Left ventricle myocardium superior (tissue), 1 donor: Measurements from ENCODE around the gene CLIP2. TPM values are rescaled to one million over a fixed set of nuclear protein-coding genes. Genes with fewer than 3 reads are reported as not detected.
"Not testable (repeated sequence)": the region's sequence is repeated elsewhere in the genome, so short reads cannot be mapped to it uniquely, and the experiment has no call there.

Source experiments
- ATAC-seq: fragments of 200-7000 bp; cut with Tn5 transposase; one replicate; pipeline ENCODE4 v1.9.1; 2020; ENCODE audit warnings: mild to moderate bottlenecking, moderate library complexity
- DNase-seq: peaks from one replicate; pipeline ENCODE4 v3.0.0-alpha.2; 2020
- intact Hi-C: fragments of 100-400 bp; cut with micrococcal nuclease; formaldehyde crosslinking; loops from one replicate; pipeline ENCODE4 v1.11.0; 2022
- total RNA-seq: library from RNA; stranded (reverse); fragmentation: NEBNext Ultra II Directional; extraction: Animal tissue kit (Norgen Biotek cat#: 25700); gene quantifications from one replicate; pipeline ENCODE4 v1.2.1, GENCODE V29; 2021
- donor health status: DM: no; HTN: yes; CAD: no; lungs with severe emphysema.

CLIP2 gene
- total RNA-seq, 1 donor from 2014 or later: 6.9 TPM

DNA sequence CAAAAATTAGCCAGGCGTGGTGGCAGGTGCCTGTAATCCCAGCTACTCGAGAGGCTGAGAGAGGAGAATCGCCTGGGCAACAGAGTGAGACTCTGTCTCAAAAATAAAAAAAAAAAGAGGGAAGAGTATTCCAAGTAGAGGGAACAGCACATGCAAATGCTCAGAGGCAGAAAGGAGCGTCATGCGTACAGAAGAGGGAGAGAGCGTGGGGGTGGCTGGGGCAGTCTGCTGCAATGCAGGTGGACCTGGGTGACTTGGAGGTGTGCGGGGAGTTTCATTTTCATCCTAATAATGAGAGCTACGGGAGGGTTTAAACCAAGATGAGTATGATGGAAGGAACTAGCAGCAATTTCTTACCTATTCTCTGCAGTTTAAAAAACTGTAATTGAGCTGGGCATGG lies 28.8 kb downstream of the CLIP2 start:
- DNase-seq (no peak), ATAC-seq (no peak)
- intact Hi-C loops: no loop called here

- ATAC-seq (no peak), DNase-seq (no peak)
- intact Hi-C loops: no loop called here
These were observed 31.5 kb downstream of the CLIP2 start for GRCh38 chr7:74320645-74321221.

GRCh38 chr7:74322892-74323291 lies 33.7 kb downstream of the CLIP2 start:
- intact Hi-C loops, ATAC-seq, DNase-seq: not testable (repeated sequence)

- ATAC-seq: peak; percentile 55
- peak; percentile 37 for DNase-seq
- intact Hi-C loops: no loop called here
These were observed 35.5 kb downstream of the CLIP2 start for GRCh38 chr7:74324531-74325209.

DNA sequence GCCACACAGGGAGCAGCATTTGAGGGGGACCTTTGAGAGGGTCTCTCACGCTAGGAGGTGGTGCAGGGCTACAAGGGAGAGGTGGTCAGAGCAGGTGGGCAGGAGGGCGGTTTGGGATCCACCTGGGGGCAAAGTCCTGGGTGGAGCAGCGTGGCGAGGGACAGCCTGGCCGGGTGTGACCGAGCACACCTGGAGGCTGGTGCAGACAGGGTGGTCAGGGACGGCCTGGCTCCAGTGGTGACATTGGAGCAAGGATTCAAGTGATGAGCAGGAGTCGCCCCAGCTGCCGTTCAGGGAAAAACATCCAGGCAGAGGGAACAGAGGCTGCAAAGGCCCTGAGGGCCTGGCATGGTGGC lies 36.0 kb downstream of the CLIP2 start:
- DNase-seq (no peak), ATAC-seq (no peak)
- intact Hi-C loops: no loop called here

- ATAC-seq (no peak), DNase-seq (no peak)
- intact Hi-C loops: no loop called here
These were observed 40.0 kb downstream of the CLIP2 start for GRCh38 chr7:74329225-74329624.

DNA sequence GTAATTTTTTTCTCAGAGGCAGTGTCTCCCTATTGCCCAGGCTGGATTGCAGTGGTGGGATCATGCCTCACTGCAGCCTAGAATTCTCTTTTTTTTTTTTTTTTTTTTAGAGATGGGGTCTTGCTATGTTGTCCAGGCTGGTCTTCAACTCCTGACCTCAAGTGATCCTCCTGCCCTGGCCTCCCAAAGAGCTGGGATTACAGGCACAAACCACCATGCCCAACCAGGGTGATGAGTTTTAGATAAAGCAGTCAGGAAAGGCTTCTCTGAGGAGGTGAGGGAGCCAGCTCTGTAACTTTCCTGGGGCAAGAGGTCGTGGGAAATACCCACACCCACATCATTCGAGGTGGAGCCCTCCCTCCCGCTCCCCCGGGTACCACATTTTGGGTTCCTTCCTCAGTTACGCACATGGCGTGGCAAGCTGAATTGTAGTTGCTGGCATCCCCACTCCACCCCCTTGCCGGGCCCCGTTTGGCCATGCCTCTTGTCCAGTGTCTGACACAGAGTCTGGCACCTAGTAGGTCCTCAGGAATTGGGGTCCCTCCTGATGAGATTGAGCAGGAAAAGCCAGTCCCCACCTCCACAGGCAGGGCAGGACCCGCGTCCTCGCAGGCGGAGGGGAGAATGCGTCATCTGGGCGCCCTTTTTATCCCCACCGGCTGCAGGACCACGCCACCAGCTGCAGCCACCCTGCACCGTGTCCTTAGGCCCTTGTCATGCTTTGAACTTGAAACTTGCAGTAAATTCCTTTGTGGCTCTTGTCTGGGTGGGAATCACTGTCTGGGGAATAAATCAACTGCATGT lies 43.4 kb downstream of the CLIP2 start:
- intact Hi-C loops: no loop called here
- ATAC-seq: no peak
- DNase-seq: no peak

- DNase-seq: no peak
- intact Hi-C loops: no loop called here
- ATAC-seq: no peak
These were observed 44.8 kb downstream of the CLIP2 start for GRCh38 chr7:74334030-74334429.

DNA sequence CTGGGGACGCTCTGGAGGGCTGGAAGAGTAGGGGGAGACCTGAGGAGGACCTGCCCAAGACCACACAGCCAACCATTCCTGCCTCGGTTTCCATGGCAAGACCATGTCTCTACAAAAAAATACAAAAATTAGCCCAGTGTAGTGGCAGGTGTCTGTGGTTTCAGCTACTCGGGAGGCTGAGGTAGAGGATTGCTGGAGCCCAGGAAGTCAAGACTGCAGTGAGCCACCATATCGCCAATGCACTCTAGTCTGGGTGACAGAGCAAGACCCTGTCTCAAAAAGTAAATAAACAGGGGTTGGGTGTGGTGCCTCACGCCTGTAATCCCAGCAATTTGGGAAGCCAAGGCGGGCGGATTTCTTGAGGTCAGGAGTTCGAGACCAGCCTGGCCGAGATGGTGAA lies 48.7 kb downstream of the CLIP2 start:
- no peak for ATAC-seq
- intact Hi-C loops: no loop called here
- DNase-seq: no peak

- intact Hi-C loops: no loop called here
- DNase-seq (no peak), ATAC-seq (no peak)
These were observed 49.3 kb downstream of the CLIP2 start for GRCh38 chr7:74338366-74339108.

- ATAC-seq, intact Hi-C loops: not testable (repeated sequence)
These were observed 50.4 kb downstream of the CLIP2 start for GRCh38 chr7:74339648-74340047.

GRCh38 chr7:74343281-74344131 lies 54.3 kb downstream of the CLIP2 start:
- intact Hi-C loops: no loop called here
- DNase-seq (no peak), ATAC-seq (no peak)

More at GRCh38 chr7:74339648-74340047, 50.4 kb downstream of the CLIP2 start:
- DNase-seq: not testable (repeated sequence)

- no peak for DNase-seq
- intact Hi-C loops: no loop called here
- no peak for ATAC-seq
These were observed 54.9 kb downstream of the CLIP2 start for GRCh38 chr7:74344132-74344496.

DNA sequence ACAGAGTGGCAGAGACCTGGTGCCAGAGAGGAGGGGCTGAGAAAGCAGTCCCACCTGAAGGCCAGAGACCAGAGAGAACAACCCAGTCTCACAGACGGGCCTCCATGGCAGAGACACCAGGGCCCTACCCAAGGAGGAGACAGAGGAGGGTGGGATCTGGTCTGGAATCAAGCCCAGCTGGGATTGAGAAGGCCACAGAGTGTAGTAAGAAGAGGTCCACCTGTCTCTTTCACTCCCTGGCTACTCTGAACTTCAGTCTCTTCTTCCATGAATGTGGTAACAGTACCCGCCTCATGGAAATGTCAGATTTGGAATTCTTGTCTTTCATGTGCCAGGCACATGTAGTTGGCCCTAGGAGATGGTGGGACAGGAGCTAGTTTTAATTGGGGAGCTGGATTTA lies 55.6 kb downstream of the CLIP2 start:
- ATAC-seq: no peak
- DNase-seq: no peak
- intact Hi-C loops: no loop called here

DNA sequence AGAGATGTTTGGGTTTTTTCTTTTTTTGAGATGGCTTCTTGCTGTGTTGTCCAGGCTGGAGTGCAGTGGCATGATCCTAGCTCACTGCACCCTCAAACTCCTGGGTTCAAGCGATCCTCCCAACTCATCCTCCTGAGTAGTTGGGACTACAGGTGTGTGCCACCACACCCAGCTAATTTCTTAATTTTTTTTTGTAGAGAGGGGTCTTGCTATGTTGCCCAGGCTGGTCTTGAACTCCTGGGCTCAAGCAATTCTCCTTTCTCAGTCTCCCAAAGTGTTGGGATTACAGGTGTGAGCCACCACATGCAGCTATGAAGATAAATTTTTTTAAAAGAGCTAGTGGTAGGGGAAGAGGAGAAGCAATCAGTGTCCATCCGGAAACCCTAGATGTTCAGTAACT lies 56.8 kb downstream of the CLIP2 start:
- intact Hi-C loops: no loop called here
- DNase-seq: no peak
- no peak for ATAC-seq

DNA sequence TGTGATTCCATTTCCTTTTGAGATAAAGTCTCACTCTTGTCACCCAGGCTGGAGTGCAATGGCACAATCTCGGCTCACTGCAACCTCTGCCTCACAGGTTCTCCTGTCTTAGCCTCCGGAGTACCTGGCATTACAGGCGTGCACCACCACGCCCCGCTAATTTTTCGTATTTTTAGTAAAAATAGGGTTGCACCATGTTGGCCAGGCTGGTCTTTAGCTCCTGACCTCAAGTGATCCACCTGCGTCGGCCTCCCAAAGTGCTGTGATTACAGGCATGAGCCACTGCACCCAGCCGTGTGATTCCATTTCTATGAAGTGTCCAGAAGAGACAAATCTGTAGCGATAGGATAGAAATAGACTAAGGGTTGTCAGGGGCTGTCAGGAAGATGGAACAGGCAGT lies 60.4 kb downstream of the CLIP2 start:
- intact Hi-C loops: no loop called here
- DNase-seq (no peak), ATAC-seq (no peak)

- ATAC-seq (no peak), DNase-seq (no peak)
- intact Hi-C loops: no loop called here
These were observed 61.5 kb downstream of the CLIP2 start for GRCh38 chr7:74350751-74351150.

GRCh38 chr7:74351836-74352235 lies 62.6 kb downstream of the CLIP2 start:
- intact Hi-C loops: no loop called here
- DNase-seq (peak; percentile 41), ATAC-seq (no peak)

- ATAC-seq, intact Hi-C loops, DNase-seq: not testable (repeated sequence)
These were observed 63.4 kb downstream of the CLIP2 start for GRCh38 chr7:74352551-74353138.
